DND-41 (cell line): ENCODE data around the gene AFF3.

Source experiments
- ATAC-seq: fragments of 200-7000 bp; cut with Tn5 transposase; 3 replicates; pipeline ENCODE4 v1.9.1; 2021; ENCODE audit warnings: low read depth; ENCODE audit not compliant: insufficient read depth
- DNase-seq: peaks from one replicate; pipeline ENCODE4 v3.0.0-alpha.2; 2020
- H2AFZ ChIP-seq: 2 replicates; pipeline ENCODE4 v1.6.0; 2012; ENCODE audit warnings: low read depth, low read length
- H3K27ac ChIP-seq: 2 replicates; pipeline ENCODE4 v1.5.1; 2012; ENCODE audit warnings: low read length, inconsistent platforms
- H3K27me3 ChIP-seq: fragments of 200-600 bp; sonication (generic); 2 replicates; pipeline ENCODE4 v1.6.0; 2012; ENCODE audit warnings: low read length, mild to moderate bottlenecking, inconsistent platforms; ENCODE audit not compliant: insufficient read depth, poor library complexity
- H3K36me3 ChIP-seq: 2 replicates; pipeline ENCODE4 v1.5.1; 2012; ENCODE audit warnings: low read length, inconsistent platforms; ENCODE audit not compliant: insufficient read depth
- H3K4me1 ChIP-seq: 2 replicates; pipeline ENCODE4 v1.5.1; 2012; ENCODE audit warnings: mild to moderate bottlenecking, low read length; ENCODE audit not compliant: insufficient read depth
- H3K4me2 ChIP-seq: 2 replicates; pipeline ENCODE4 v1.6.0; 2012; ENCODE audit warnings: mild to moderate bottlenecking, moderate library complexity, low read length, inconsistent platforms; ENCODE audit not compliant: insufficient read depth
- H3K4me3 ChIP-seq, 2 experiments: fragments of 200-600 bp in 1 of 2; shearing (Covaris generic) in 1 of 2; 2 replicates each; pipeline ENCODE4 v1.5.1; 2012 to 2016; ENCODE audit warnings: inconsistent platforms in 2 of 2, low read length in 2 of 2, mild to moderate bottlenecking in 2 of 2, low read depth in 1 of 2, moderate library complexity in 1 of 2
- H3K79me2 ChIP-seq: 2 replicates; pipeline ENCODE4 v1.6.0; 2012; ENCODE audit warnings: low read length, inconsistent platforms; ENCODE audit not compliant: insufficient read depth
- H3K9ac ChIP-seq: 2 replicates; pipeline ENCODE4 v1.6.0; 2012; ENCODE audit warnings: low read depth, mild to moderate bottlenecking, inconsistent platforms, low read length, moderate library complexity
- H3K9me3 ChIP-seq: 2 replicates; pipeline ENCODE4 v1.5.1; 2012; ENCODE audit warnings: low read length, moderate library complexity, mild to moderate bottlenecking, inconsistent platforms; ENCODE audit not compliant: insufficient read depth, severe bottlenecking
- H4K20me1 ChIP-seq: 2 replicates; pipeline ENCODE4 v1.6.0; 2012; ENCODE audit warnings: low read length; ENCODE audit not compliant: insufficient read depth
- EZH2 ChIP-seq: IDR thresholded peaks from 3 replicates; pipeline ENCODE4 v1.6.1; 2012; ENCODE audit warnings: borderline replicate concordance, low read depth, mild to moderate bottlenecking, moderate library complexity, low read length, inconsistent platforms; ENCODE audit not compliant: severe bottlenecking
- TF ChIP-seq, protein P1 (sequence below): IDR thresholded peaks from 2 replicates; pipeline ENCODE4 v1.5.1; 2012; ENCODE audit warnings: borderline replicate concordance, low read length, moderate library complexity, mild to moderate bottlenecking; ENCODE audit not compliant: poor library complexity, severe bottlenecking; ENCODE audit errors: extremely low read depth

Gene AFF3

DNA sequence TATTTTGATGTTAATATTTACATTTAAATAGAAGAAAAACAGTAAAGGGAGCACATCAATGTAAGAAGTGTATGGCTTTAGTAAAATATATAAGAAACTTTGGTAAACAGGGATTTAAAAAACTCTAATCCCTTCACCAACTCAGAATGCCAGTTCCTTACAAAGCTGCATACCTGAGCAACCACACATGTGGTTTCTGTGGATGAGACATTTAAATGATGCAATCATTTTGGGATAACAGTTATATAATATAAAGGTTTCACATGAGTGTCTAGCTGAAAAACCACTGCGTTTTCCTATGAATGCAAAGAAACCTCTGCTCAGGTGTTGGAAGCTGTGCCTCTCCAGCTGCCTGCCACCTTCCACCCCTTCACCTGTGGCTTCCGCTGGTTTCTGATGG lies 443.5 kb downstream of the AFF3 start:
- Histone ChIP-seq H3K4me2 (no peak overlapping the region), H3K9ac (no peak overlapping the region), H3K9me3 (no peaks in the 10 kb centered on the region), H3K36me3 (no peaks in the 10 kb centered on the region), H3K4me1 (no peaks in the 10 kb centered on the region), H3K4me3 (no peak overlapping the region), H3K27me3 (no peaks in the 10 kb centered on the region), H2AFZ (no peak overlapping the region), H3K27ac (no peak overlapping the region), H4K20me1 (no peaks in the 10 kb centered on the region), H3K79me2 (no peaks in the 10 kb centered on the region)
- DNase-seq (no peak), ATAC-seq (no peak)
- TF ChIP-seq EZH2 = no peak
- TF ChIP-seq, protein P1, sequence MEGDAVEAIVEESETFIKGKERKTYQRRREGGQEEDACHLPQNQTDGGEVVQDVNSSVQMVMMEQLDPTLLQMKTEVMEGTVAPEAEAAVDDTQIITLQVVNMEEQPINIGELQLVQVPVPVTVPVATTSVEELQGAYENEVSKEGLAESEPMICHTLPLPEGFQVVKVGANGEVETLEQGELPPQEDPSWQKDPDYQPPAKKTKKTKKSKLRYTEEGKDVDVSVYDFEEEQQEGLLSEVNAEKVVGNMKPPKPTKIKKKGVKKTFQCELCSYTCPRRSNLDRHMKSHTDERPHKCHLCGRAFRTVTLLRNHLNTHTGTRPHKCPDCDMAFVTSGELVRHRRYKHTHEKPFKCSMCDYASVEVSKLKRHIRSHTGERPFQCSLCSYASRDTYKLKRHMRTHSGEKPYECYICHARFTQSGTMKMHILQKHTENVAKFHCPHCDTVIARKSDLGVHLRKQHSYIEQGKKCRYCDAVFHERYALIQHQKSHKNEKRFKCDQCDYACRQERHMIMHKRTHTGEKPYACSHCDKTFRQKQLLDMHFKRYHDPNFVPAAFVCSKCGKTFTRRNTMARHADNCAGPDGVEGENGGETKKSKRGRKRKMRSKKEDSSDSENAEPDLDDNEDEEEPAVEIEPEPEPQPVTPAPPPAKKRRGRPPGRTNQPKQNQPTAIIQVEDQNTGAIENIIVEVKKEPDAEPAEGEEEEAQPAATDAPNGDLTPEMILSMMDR = no peak

- ATAC-seq (no peak), DNase-seq (no peak)
- no peaks in the 10 kb centered on the region for H3K4me1 ChIP-seq
- H3K27me3 ChIP-seq = no peaks in the 10 kb centered on the region
- no peaks in the 10 kb centered on the region for H3K36me3 ChIP-seq
- H3K4me3 ChIP-seq = no peak overlapping the region
- TF ChIP-seq, protein P1 = no peak
- no peak for TF ChIP-seq EZH2
- H3K9me3 ChIP-seq = no peaks in the 10 kb centered on the region
- no peak overlapping the region for H3K9ac ChIP-seq
- no peak overlapping the region for H3K4me2 ChIP-seq
- H3K27ac ChIP-seq = no peak overlapping the region
- H3K79me2 ChIP-seq = no peaks in the 10 kb centered on the region
- no peak overlapping the region for H2AFZ ChIP-seq
- no peaks in the 10 kb centered on the region for H4K20me1 ChIP-seq
Observed at GRCh38 chr2:99697811-99698568, 444.4 kb downstream of the AFF3 start.

GRCh38 chr2:99695944-99696253 lies 446.5 kb downstream of the AFF3 start:
- Histone ChIP-seq H3K4me2 (no peak overlapping the region), H2AFZ (no peak overlapping the region), H4K20me1 (no peaks in the 10 kb centered on the region), H3K36me3 (no peaks in the 10 kb centered on the region), H3K9me3 (no peaks in the 10 kb centered on the region), H3K4me3 (no peak overlapping the region), H3K27ac (no peak overlapping the region), H3K79me2 (no peaks in the 10 kb centered on the region), H3K4me1 (no peaks in the 10 kb centered on the region), H3K27me3 (no peaks in the 10 kb centered on the region), H3K9ac (no peak overlapping the region)
- DNase-seq = no peak
- no peak for ATAC-seq
- TF ChIP-seq, protein P1 = no peak
- TF ChIP-seq EZH2 = no peak
